Measurements from ENCODE around the gene DAAM1.

The DAAM1 gene

DNA sequence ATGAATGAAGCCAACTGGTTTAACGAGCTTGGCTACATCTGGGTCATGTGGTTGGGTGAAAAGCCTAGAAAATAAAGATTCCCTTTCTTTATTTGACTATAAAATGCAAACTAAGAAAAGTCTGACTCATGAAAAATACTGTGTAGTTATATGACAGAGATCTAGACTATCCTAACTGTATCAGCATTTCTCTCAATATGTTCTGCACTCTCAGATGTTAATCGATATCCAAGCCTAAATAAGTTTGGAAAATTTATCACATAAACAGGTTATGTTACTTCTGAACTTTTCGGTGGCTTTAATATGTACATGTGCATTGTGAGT lies 133.1 kb downstream of the DAAM1 start:
- H3K27ac ChIP-seq (ENCODE audit: low read length, poor library complexity, severe bottlenecking): no peak overlapping the region
- H4K91ac ChIP-seq (ENCODE audit: low read length): no peak overlapping the region
- WGBS: 71% methylated on average over 1 of the region's 3 CpGs
- no peak overlapping the region for H2AK5ac ChIP-seq (ENCODE audit: low read length, severe bottlenecking)
- no peak overlapping the region for H3K23ac ChIP-seq (ENCODE audit: low read length in 2 of 2)
- H3K4ac ChIP-seq (ENCODE audit: low read depth in 1 of 2, low read length in 2 of 2): no peak overlapping the region
- H3K79me1 ChIP-seq (replicated peaks; ENCODE audit: low read length, poor library complexity, severe bottlenecking): peaks cover 2% of the 10 kb centered on the region
- DNase-seq: no peak
- H3K4me2 ChIP-seq (ENCODE audit: low read length, poor library complexity, severe bottlenecking): no peak overlapping the region
- H4K8ac ChIP-seq (ENCODE audit: low read length): no peak overlapping the region
- H3K4me3 ChIP-seq (ENCODE audit: insufficient read depth in 1 of 2, low read depth in 1 of 2, low read length in 2 of 2): peak overlapping the region in 1 of 2 experiments; percentile 28
- H2BK120ac ChIP-seq (ENCODE audit: low read depth, low read length): no peak overlapping the region
- H3K4me1 ChIP-seq (ENCODE audit: control insufficient read depth, insufficient read depth, low read depth, low read length): no peaks in the 10 kb centered on the region
- H3K14ac ChIP-seq (ENCODE audit: low read length in 2 of 2): no peak overlapping the region
- H3K18ac ChIP-seq (ENCODE audit: low read depth in 1 of 2, low read length in 2 of 2): no peak overlapping the region
- no peaks in the 10 kb centered on the region for H3K27me3 ChIP-seq (ENCODE audit: control insufficient read depth in 1 of 2, insufficient read depth in 1 of 2, low read length in 2 of 2)
- peaks cover 6 to 17% of the 10 kb centered on the region in 2 experiments for H3K36me3 ChIP-seq (ENCODE audit: control insufficient read depth in 1 of 2, insufficient read depth in 2 of 2, low read depth in 1 of 2, low read length in 2 of 2)
- H3K9me3 ChIP-seq (ENCODE audit: control insufficient read depth, low read length): no peaks in the 10 kb centered on the region
- peak overlapping the region; percentile 67 for H3K9ac ChIP-seq (ENCODE audit: low read length)
- H2BK15ac ChIP-seq (ENCODE audit: low read depth, poor library complexity, severe bottlenecking): no peak overlapping the region
- H2BK5ac ChIP-seq (ENCODE audit: low read depth, low read length, poor library complexity, severe bottlenecking): no peak overlapping the region
- H2AFZ ChIP-seq (ENCODE audit: low read depth, low read length): no peak overlapping the region
- H2BK12ac ChIP-seq (ENCODE audit: low read length in 2 of 2): no peak overlapping the region

DNA sequence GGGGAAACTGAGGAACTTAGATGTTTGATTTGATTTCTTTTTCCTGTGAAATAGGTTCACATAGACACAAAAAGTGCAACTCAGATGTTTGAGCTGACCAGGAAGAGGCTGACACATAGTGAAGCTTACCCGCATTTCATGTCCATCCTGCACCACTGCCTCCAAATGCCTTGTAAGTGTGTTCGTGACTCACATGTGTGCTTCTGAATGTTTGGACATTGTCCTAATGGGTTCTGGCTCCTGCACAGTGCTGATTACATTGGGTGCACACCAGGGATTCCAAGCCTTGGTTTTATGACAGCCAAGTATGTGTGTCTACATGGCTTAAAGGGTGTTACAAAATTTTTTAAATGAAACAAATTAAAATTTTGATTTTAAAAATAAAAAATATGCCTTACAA lies 137.4 kb downstream of the DAAM1 start:
- Histone ChIP-seq H2BK5ac (ENCODE audit: low read depth, low read length, poor library complexity, severe bottlenecking) (no peak overlapping the region), H2AFZ (ENCODE audit: low read depth, low read length) (no peak overlapping the region), H3K9ac (ENCODE audit: low read length) (no peak overlapping the region), H2BK12ac (ENCODE audit: low read length in 2 of 2) (no peak overlapping the region), H3K14ac (ENCODE audit: low read length in 2 of 2) (no peak overlapping the region), H4K91ac (ENCODE audit: low read length) (no peak overlapping the region), H2BK15ac (ENCODE audit: low read depth, poor library complexity, severe bottlenecking) (no peak overlapping the region), H3K79me1 (replicated peaks; ENCODE audit: low read length, poor library complexity, severe bottlenecking) (no peaks in the 10 kb centered on the region), H2AK5ac (ENCODE audit: low read length, severe bottlenecking) (no peak overlapping the region), H2BK120ac (ENCODE audit: low read depth, low read length) (no peak overlapping the region), H3K23ac (ENCODE audit: low read length in 2 of 2) (no peak overlapping the region), H3K4me2 (ENCODE audit: low read length, poor library complexity, severe bottlenecking) (no peak overlapping the region), H4K8ac (ENCODE audit: low read length) (no peak overlapping the region), H3K36me3 (ENCODE audit: control insufficient read depth in 1 of 2, insufficient read depth in 2 of 2, low read depth in 1 of 2, low read length in 2 of 2) (peaks cover 11 to 39% of the 10 kb centered on the region in 2 experiments), H3K27me3 (ENCODE audit: control insufficient read depth in 1 of 2, insufficient read depth in 1 of 2, low read length in 2 of 2) (no peaks in the 10 kb centered on the region), H3K18ac (ENCODE audit: low read depth in 1 of 2, low read length in 2 of 2) (no peak overlapping the region), H3K4ac (ENCODE audit: low read depth in 1 of 2, low read length in 2 of 2) (no peak overlapping the region), H3K4me1 (ENCODE audit: control insufficient read depth, insufficient read depth, low read depth, low read length) (peaks cover 1% of the 10 kb centered on the region), H3K27ac (ENCODE audit: low read length, poor library complexity, severe bottlenecking) (no peak overlapping the region), H3K4me3 (ENCODE audit: insufficient read depth in 1 of 2, low read depth in 1 of 2, low read length in 2 of 2) (no peak overlapping the region), H3K9me3 (ENCODE audit: control insufficient read depth, low read length) (no peaks in the 10 kb centered on the region)
- 59% methylated on average over 2 of the region's 2 CpGs for WGBS
- DNase-seq: peak; percentile 49

DNA sequence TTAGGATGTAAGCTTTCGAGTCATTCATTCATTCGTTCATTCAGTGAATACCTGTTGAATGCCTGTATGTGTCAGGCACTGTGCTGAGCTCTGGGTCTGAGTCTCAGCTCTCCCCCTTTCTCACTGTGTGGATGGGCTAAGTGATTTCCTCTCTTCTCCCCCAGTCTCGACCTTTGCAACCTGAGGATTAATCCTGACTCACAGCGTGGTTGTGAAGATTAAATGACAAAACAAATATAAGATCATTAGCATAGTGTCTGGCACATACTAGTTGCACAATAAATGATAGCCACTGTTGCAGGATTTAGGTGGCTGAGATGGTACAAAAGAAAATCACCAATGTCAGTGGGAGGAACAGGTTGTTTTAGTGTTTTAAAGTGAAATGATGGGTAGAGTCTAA lies 140.0 kb downstream of the DAAM1 start:
- Histone ChIP-seq H3K18ac (ENCODE audit: low read depth in 1 of 2, low read length in 2 of 2) (no peak overlapping the region), H3K9me3 (ENCODE audit: control insufficient read depth, low read length) (no peaks in the 10 kb centered on the region), H3K79me1 (replicated peaks; ENCODE audit: low read length, poor library complexity, severe bottlenecking) (no peaks in the 10 kb centered on the region), H3K4ac (ENCODE audit: low read depth in 1 of 2, low read length in 2 of 2) (no peak overlapping the region), H3K27me3 (ENCODE audit: control insufficient read depth in 1 of 2, insufficient read depth in 1 of 2, low read length in 2 of 2) (no peaks in the 10 kb centered on the region), H3K14ac (ENCODE audit: low read length in 2 of 2) (no peak overlapping the region), H3K36me3 (ENCODE audit: control insufficient read depth in 1 of 2, insufficient read depth in 2 of 2, low read depth in 1 of 2, low read length in 2 of 2) (peaks cover 12 to 39% of the 10 kb centered on the region in 2 experiments), H4K8ac (ENCODE audit: low read length) (no peak overlapping the region), H2BK5ac (ENCODE audit: low read depth, low read length, poor library complexity, severe bottlenecking) (no peak overlapping the region), H3K27ac (ENCODE audit: low read length, poor library complexity, severe bottlenecking) (no peak overlapping the region), H3K9ac (ENCODE audit: low read length) (no peak overlapping the region), H2BK12ac (ENCODE audit: low read length in 2 of 2) (no peak overlapping the region), H3K4me3 (ENCODE audit: insufficient read depth in 1 of 2, low read depth in 1 of 2, low read length in 2 of 2) (no peak overlapping the region), H2BK120ac (ENCODE audit: low read depth, low read length) (no peak overlapping the region), H3K23ac (ENCODE audit: low read length in 2 of 2) (no peak overlapping the region), H2BK15ac (ENCODE audit: low read depth, poor library complexity, severe bottlenecking) (no peak overlapping the region), H3K4me2 (ENCODE audit: low read length, poor library complexity, severe bottlenecking) (no peak overlapping the region), H3K4me1 (ENCODE audit: control insufficient read depth, insufficient read depth, low read depth, low read length) (peaks cover 1% of the 10 kb centered on the region), H2AFZ (ENCODE audit: low read depth, low read length) (no peak overlapping the region), H4K91ac (ENCODE audit: low read length) (no peak overlapping the region), H2AK5ac (ENCODE audit: low read length, severe bottlenecking) (no peak overlapping the region)
- 94% methylated on average over 2 of the region's 4 CpGs for WGBS
- DNase-seq: no peak

DNA sequence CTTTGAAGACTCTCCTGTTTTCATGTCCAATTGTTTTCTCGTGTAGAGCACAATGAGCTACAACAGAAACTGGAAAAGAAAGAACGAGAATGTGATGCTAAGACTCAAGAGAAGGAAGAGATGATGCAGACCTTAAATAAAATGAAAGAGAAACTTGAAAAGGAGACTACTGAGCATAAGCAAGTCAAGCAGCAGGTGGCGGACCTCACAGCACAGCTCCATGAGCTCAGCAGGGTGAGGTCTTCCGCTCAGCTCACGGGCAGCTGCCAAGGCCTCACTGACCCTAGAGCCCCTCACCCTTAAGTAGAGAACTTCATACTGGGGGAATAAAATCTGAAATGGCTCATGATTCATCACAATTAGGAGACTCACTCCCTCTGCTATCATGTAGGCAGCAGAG lies 142.0 kb downstream of the DAAM1 start:
- Histone ChIP-seq H3K18ac (ENCODE audit: low read depth in 1 of 2, low read length in 2 of 2) (no peak overlapping the region), H2BK12ac (ENCODE audit: low read length in 2 of 2) (peak overlapping the region in 1 of 2 experiments; percentile 45), H2AK5ac (ENCODE audit: low read length, severe bottlenecking) (no peak overlapping the region), H3K23ac (ENCODE audit: low read length in 2 of 2) (no peak overlapping the region), H2BK5ac (ENCODE audit: low read depth, low read length, poor library complexity, severe bottlenecking) (no peak overlapping the region), H4K8ac (ENCODE audit: low read length) (no peak overlapping the region), H3K4me2 (ENCODE audit: low read length, poor library complexity, severe bottlenecking) (no peak overlapping the region), H3K36me3 (ENCODE audit: control insufficient read depth in 1 of 2, insufficient read depth in 2 of 2, low read depth in 1 of 2, low read length in 2 of 2) (peaks cover 12 to 33% of the 10 kb centered on the region in 2 experiments), H3K4me1 (ENCODE audit: control insufficient read depth, insufficient read depth, low read depth, low read length) (peaks cover 1% of the 10 kb centered on the region), H3K14ac (ENCODE audit: low read length in 2 of 2) (no peak overlapping the region), H4K91ac (ENCODE audit: low read length) (no peak overlapping the region), H3K79me1 (replicated peaks; ENCODE audit: low read length, poor library complexity, severe bottlenecking) (no peaks in the 10 kb centered on the region), H2BK15ac (ENCODE audit: low read depth, poor library complexity, severe bottlenecking) (no peak overlapping the region), H3K9ac (ENCODE audit: low read length) (no peak overlapping the region), H2AFZ (ENCODE audit: low read depth, low read length) (no peak overlapping the region), H3K4me3 (ENCODE audit: insufficient read depth in 1 of 2, low read depth in 1 of 2, low read length in 2 of 2) (no peak overlapping the region), H3K4ac (ENCODE audit: low read depth in 1 of 2, low read length in 2 of 2) (no peak overlapping the region), H3K9me3 (ENCODE audit: control insufficient read depth, low read length) (no peaks in the 10 kb centered on the region), H3K27me3 (ENCODE audit: control insufficient read depth in 1 of 2, insufficient read depth in 1 of 2, low read length in 2 of 2) (no peaks in the 10 kb centered on the region), H2BK120ac (ENCODE audit: low read depth, low read length) (no peak overlapping the region), H3K27ac (ENCODE audit: low read length, poor library complexity, severe bottlenecking) (no peak overlapping the region)
- 96% methylated on average over 5 of the region's 5 CpGs for whole genome bisulfite sequencing
- DNase-seq: no peak
